PC-3 (cell line): ENCODE results near the gene ZDHHC16. TPM values are rescaled to one million over a fixed set of nuclear protein-coding genes. Genes with fewer than 3 reads are reported as not detected.

ENCODE experiments used
- ATAC-seq: fragments of 200-7000 bp; cut with Tn5 transposase; 2 replicates; pipeline ENCODE4 v1.9.1; 2020; ENCODE audit warnings: mild to moderate bottlenecking, moderate library complexity
- BruUV-seq: library from RNA; stranded (reverse); fragments of 400-500 nt; replicated peaks from 2 replicates; lab custom pipeline; 2021; lab: Mats Ljungman, UMichigan
- CTCF ChIA-PET: fragments of 300-600 bp; sonication (Branson Sonifier 250); formaldehyde crosslinking; loops from one replicate; lab custom pipeline; 2022; ENCODE audit warnings: antibody characterized with exemption; lab: Charles Lee
- POLR2A ChIA-PET: fragments of 300-600 bp; sonication (Branson Sonifier 250); formaldehyde crosslinking; loops from one replicate; lab custom pipeline; 2022; ENCODE audit warnings: antibody characterized with exemption; ENCODE audit not compliant: unreplicated experiment; lab: Charles Lee
- DNase-seq: peaks from one replicate; pipeline ENCODE4 v3.0.0-alpha.2; 2015
- H2AFZ ChIP-seq: fragments of 300-600 bp; sonication (generic); 2 replicates; pipeline ENCODE4 v1.6.0; 2016; ENCODE audit warnings: antibody characterized with exemption, low read length
- H3F3A ChIP-seq: fragments of 300-600 bp; sonication (generic); one replicate; pipeline ENCODE4 v1.6.0; 2017; ENCODE audit warnings: antibody characterized with exemption, low read length, control low read depth, mild to moderate bottlenecking; ENCODE audit not compliant: unreplicated experiment
- H3K27ac ChIP-seq: fragments of 300-600 bp; sonication (generic); 2 replicates; pipeline ENCODE4 v1.5.1; 2016; ENCODE audit warnings: mild to moderate bottlenecking, low read length
- H3K27me3 ChIP-seq: fragments of 300-600 bp; sonication (generic); 2 replicates; pipeline ENCODE4 v1.6.1; 2016; ENCODE audit warnings: low read length, mixed read lengths
- H3K36me3 ChIP-seq: fragments of 300-600 bp; sonication (generic); 2 replicates; pipeline ENCODE4 v1.6.1; 2016; ENCODE audit warnings: low read depth, mixed run types, low read length, mixed read lengths
- H3K4me1 ChIP-seq: fragments of 300-600 bp; sonication (generic); 2 replicates; pipeline ENCODE4 v1.5.1; 2016; ENCODE audit warnings: low read length; ENCODE audit not compliant: insufficient read depth
- H3K4me2 ChIP-seq: fragments of 300-600 bp; sonication (generic); 2 replicates; pipeline ENCODE4 v1.6.0; 2016; ENCODE audit warnings: low read length
- H3K4me3 ChIP-seq: fragments of 300-600 bp; sonication (generic); 2 replicates; pipeline ENCODE4 v1.5.1; 2016; ENCODE audit warnings: mild to moderate bottlenecking, low read length, mixed read lengths
- H3K79me2 ChIP-seq: fragments of 300-600 bp; sonication (generic); 2 replicates; pipeline ENCODE4 v1.6.1; 2017; ENCODE audit warnings: low read length, mixed read lengths
- H3K9ac ChIP-seq: fragments of 300-600 bp; sonication (generic); 2 replicates; pipeline ENCODE4 v1.6.0; 2016; ENCODE audit warnings: mild to moderate bottlenecking, low read length
- H3K9me2 ChIP-seq: fragments of 300-600 bp; sonication (generic); replicated peaks from 2 replicates; pipeline ENCODE4 v1.6.1; 2016; ENCODE audit warnings: mixed run types, low read length, mixed read lengths
- H3K9me3 ChIP-seq: fragments of 300-600 bp; sonication (generic); 2 replicates; pipeline ENCODE4 v1.6.1; 2016; ENCODE audit warnings: low read length, mixed read lengths
- H4K20me1 ChIP-seq: fragments of 300-600 bp; sonication (generic); 2 replicates; pipeline ENCODE4 v1.6.1; 2016; ENCODE audit warnings: low read length, mixed read lengths
- EZH2 ChIP-seq: fragments of 300-600 bp; sonication (generic); IDR thresholded peaks from one replicate; pipeline ENCODE4 v1.6.1; 2017; ENCODE audit warnings: antibody characterized with exemption, mild to moderate bottlenecking, low read length; ENCODE audit not compliant: unreplicated experiment
- EZH2phosphoT487 ChIP-seq: fragments of 300-600 bp; sonication (generic); IDR thresholded peaks from 2 replicates; pipeline ENCODE4 v1.6.1; 2018; ENCODE audit warnings: mild to moderate bottlenecking, antibody characterized with exemption, low read length, borderline replicate concordance
- intact Hi-C: fragments of 100-400 bp; cut with micrococcal nuclease; formaldehyde crosslinking; loops from 2 replicates; pipeline ENCODE4 v1.9.0; 2023
- total RNA-seq: library from RNA; depleted of rRNA; stranded (reverse); fragments of >200 nt; gene quantifications from 2 replicates; pipeline ENCODE4 v1.2.3, GENCODE V29; 2014
- TF ChIP-seq, protein P1 (sequence below): fragments of 300-600 bp; sonication (generic); conservative IDR thresholded peaks from 2 replicates; pipeline ENCODE4 v1.5.1; 2017; ENCODE audit warnings: antibody characterized with exemption, low read depth, mild to moderate bottlenecking, low read length

Gene ZDHHC16
- total RNA-seq, 1 experiment from 2014 or later: 35.1 TPM

DNA sequence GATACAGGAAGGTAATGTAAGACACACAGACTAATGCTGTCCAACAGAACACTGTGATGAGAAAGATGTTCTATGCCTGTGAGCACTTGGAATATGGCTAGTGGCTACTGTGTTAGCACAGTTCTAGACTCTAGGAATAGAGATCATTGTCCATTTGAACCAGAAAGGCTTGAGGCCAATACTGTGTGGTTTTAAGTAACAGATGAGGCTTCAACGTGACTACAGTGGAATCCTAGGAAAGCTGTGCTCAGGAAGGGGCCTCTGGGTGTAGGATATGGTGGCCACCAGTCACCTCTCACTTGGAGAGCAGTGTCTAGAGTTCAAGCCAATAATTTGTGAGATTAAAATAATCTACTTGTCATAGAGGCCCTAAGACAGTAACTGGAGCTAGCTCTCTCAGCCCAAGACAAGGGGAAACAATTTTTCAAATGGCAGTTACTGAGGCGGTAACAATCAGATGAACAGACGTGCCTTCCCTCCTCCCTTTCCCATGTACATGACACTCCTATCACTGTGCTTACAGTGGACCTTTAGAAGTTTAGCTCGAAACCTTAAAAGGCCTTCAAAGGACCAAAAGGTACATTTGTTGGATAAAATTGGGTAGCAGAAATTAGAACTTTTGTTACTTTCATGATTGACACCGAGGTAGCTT is 10.2 kb downstream of the ZDHHC16 start:
- no TSS peak for BruUV-seq
- Histone ChIP-seq H3K79me2 (no peaks in the 10 kb centered on the region; the same call in 1 of the 2 replicates), H3K27ac (no peak overlapping the region), H3K4me1 (no peaks in the 10 kb centered on the region), H3K36me3 (peaks cover 44% of the 10 kb centered on the region; the same call in 1 of the 2 replicates), H3F3A (no peaks in the 10 kb centered on the region), H3K9me3 (no peaks in the 10 kb centered on the region), H3K9ac (no peak overlapping the region), H3K4me3 (no peak overlapping the region), H3K4me2 (no peak overlapping the region), H3K9me2 (no peaks in the 10 kb centered on the region), H4K20me1 (no peaks in the 10 kb centered on the region), H3K27me3 (no peaks in the 10 kb centered on the region), H2AFZ (no peak overlapping the region)
- intact Hi-C loops: no loop called here
- TF ChIP-seq EZH2phosphoT487: no peak
- TF ChIP-seq EZH2: no peak
- TF ChIP-seq, protein P1, sequence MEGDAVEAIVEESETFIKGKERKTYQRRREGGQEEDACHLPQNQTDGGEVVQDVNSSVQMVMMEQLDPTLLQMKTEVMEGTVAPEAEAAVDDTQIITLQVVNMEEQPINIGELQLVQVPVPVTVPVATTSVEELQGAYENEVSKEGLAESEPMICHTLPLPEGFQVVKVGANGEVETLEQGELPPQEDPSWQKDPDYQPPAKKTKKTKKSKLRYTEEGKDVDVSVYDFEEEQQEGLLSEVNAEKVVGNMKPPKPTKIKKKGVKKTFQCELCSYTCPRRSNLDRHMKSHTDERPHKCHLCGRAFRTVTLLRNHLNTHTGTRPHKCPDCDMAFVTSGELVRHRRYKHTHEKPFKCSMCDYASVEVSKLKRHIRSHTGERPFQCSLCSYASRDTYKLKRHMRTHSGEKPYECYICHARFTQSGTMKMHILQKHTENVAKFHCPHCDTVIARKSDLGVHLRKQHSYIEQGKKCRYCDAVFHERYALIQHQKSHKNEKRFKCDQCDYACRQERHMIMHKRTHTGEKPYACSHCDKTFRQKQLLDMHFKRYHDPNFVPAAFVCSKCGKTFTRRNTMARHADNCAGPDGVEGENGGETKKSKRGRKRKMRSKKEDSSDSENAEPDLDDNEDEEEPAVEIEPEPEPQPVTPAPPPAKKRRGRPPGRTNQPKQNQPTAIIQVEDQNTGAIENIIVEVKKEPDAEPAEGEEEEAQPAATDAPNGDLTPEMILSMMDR: no peak
- ChIA-PET CTCF (no interaction called here), POLR2A (no interaction called here)
- DNase-seq: no peak
- no peak for ATAC-seq

DNA sequence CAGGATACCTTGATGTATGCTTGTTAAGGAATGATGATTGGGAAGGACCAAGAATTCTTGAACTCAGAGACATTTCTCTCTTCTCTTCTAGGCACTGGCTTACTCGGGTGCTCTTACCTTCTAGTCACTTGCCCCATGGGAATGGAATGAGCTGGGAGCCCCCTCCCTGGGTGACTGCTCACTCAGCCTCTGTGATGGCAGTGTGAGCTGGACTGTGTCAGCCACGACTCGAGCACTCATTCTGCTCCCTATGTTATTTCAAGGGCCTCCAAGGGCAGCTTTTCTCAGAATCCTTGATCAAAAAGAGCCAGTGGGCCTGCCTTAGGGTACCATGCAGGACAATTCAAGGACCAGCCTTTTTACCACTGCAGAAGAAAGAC is 10.7 kb downstream of the ZDHHC16 start:
- no peaks in the 10 kb centered on the region for H3K9me2 ChIP-seq
- ATAC-seq (no peak), DNase-seq (no peak)
- no TSS peak for BruUV-seq
- no peak overlapping the region for H2AFZ ChIP-seq
- H3K79me2 ChIP-seq: no peaks in the 10 kb centered on the region; the same call in 1 of the 2 replicates
- no peak overlapping the region for H3K4me3 ChIP-seq
- no peak overlapping the region for H3K4me2 ChIP-seq
- no peaks in the 10 kb centered on the region for H3K4me1 ChIP-seq
- H3F3A ChIP-seq: no peaks in the 10 kb centered on the region
- CTCF ChIA-PET: no interaction called here
- H3K9ac ChIP-seq: no peak overlapping the region
- peaks cover 49% of the 10 kb centered on the region; the same call in 1 of the 2 replicates for H3K36me3 ChIP-seq
- H4K20me1 ChIP-seq: no peaks in the 10 kb centered on the region
- no peaks in the 10 kb centered on the region for H3K27me3 ChIP-seq
- POLR2A ChIA-PET: no interaction called here
- TF ChIP-seq EZH2phosphoT487 (no peak), EZH2 (no peak)
- TF ChIP-seq, protein P1: no peak
- no peak overlapping the region for H3K27ac ChIP-seq
- intact Hi-C loops: no loop called here
- no peaks in the 10 kb centered on the region for H3K9me3 ChIP-seq

DNA sequence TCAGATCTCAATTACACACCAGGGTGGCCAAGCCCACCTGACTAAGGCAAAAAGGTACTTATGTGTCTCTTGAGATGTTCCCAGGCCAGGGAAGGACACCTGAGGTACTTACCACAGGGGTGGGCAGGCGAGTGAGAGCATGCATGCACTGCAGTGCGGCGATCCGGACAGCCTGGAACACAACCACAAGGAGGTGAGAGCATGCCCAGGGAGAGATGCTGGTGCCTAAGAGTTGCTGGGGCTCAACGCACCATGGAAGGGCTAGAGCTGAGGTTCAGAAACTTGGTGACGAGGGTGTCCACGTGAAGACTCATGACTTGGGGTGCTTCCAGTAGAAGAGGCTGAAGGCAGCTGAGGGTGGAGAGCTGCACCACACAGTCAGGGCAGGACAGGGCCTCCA is 13.1 kb downstream of the ZDHHC16 start:
- Histone ChIP-seq H3K4me3 (no peak overlapping the region), H3K79me2 (no peaks in the 10 kb centered on the region; the same call in 1 of the 2 replicates), H3K4me1 (no peaks in the 10 kb centered on the region), H3K27ac (no peak overlapping the region), H4K20me1 (no peaks in the 10 kb centered on the region), H3K36me3 (peaks cover 60% of the 10 kb centered on the region), H3K9me2 (no peaks in the 10 kb centered on the region), H3K9ac (no peak overlapping the region), H3K4me2 (no peak overlapping the region), H3K27me3 (no peaks in the 10 kb centered on the region), H3F3A (peaks cover 3% of the 10 kb centered on the region), H2AFZ (no peak overlapping the region), H3K9me3 (no peaks in the 10 kb centered on the region)
- TF ChIP-seq EZH2phosphoT487 (no peak), EZH2 (no peak)
- TF ChIP-seq, protein P1: no peak
- POLR2A ChIA-PET: no interaction called here
- no peak for DNase-seq
- no peak for ATAC-seq
- CTCF ChIA-PET: no interaction called here
- BruUV-seq: no TSS peak
- intact Hi-C loops: no loop called here
